Lower lobe of right lung (tissue), 2 donors: ENCODE results near the gene HDAC9. TPM values are rescaled to one million over a fixed set of nuclear protein-coding genes. Genes with fewer than 3 reads are reported as not detected.

Experiments
- ATAC-seq, 2 donors: fragments of 200-7000 bp; cut with Tn5 transposase; one replicate each; pipeline ENCODE4 v1.9.1; 2020 to 2022; ENCODE audit warnings: mild to moderate bottlenecking in 2 of 2, moderate library complexity in 2 of 2
- DNase-seq: peaks from one replicate; pipeline ENCODE4 v3.0.0-alpha.2; 2020
- H3K27ac ChIP-seq: fragments of 200-600 bp; one replicate; pipeline ENCODE4 v1.8.0; 2022
- H3K27me3 ChIP-seq: fragments of 200-600 bp; one replicate; pipeline ENCODE4 v1.8.0; 2022; ENCODE audit warnings: low read depth
- H3K36me3 ChIP-seq: fragments of 200-600 bp; one replicate; pipeline ENCODE4 v1.8.0; 2022; ENCODE audit warnings: mild to moderate bottlenecking
- H3K4me1 ChIP-seq: fragments of 200-600 bp; one replicate; pipeline ENCODE4 v1.8.0; 2022
- H3K4me3 ChIP-seq: fragments of 200-600 bp; one replicate; pipeline ENCODE4 v1.8.0; 2022; ENCODE audit warnings: mild to moderate bottlenecking
- H3K9me3 ChIP-seq: fragments of 200-600 bp; one replicate; pipeline ENCODE4 v1.8.0; 2022
- CTCF ChIP-seq: fragments of 200-600 bp; IDR thresholded peaks from one replicate; pipeline ENCODE4 v1.8.0; 2022; ENCODE audit warnings: antibody characterized with exemption, mild to moderate bottlenecking
- intact Hi-C: fragments of 100-400 bp; cut with DNase I; formaldehyde crosslinking; loops from one replicate; pipeline ENCODE4 v1.11.0; 2022
- total RNA-seq: library from RNA; stranded (reverse); fragmentation: NEBNext Ultra II Directional; extraction: Animal tissue kit (Norgen Biotek cat#: 25700); gene quantifications from one replicate; pipeline ENCODE4 v1.2.1, GENCODE V29; 2021
- donor health status: DM: no; HTN: yes; CAD: no; lungs with severe emphysema.

Gene HDAC9
- total RNA-seq, 1 donor from 2014 or later = 14.3 TPM

DNA sequence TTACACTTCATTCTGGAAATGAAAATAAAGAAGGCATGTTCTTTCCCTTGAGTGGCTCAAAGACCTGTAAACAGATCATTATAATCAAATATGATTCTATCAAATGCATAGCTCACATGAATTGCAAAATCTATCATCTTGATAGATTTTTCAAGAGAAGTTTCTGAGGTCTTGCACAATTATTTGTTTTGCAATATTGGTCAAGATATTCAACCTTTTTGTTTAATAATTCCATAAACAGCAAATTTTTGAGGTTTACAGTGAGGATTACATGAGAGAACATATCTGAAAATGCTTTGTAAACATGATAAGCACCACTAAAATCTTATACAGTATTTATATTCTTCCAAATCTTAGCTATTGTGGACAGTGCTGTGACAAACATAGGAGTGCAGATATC lies 160.8 kb downstream of the HDAC9 start:
- no peaks in the 10 kb centered on the region for H3K27me3 ChIP-seq
- ATAC-seq (no peak), DNase-seq (no peak)
- H3K36me3 ChIP-seq = no peaks in the 10 kb centered on the region
- peaks cover 4% of the 10 kb centered on the region for H3K4me1 ChIP-seq
- intact Hi-C loops = no loop called here
- no peak overlapping the region for H3K27ac ChIP-seq
- no peak overlapping the region for H3K4me3 ChIP-seq
- TF ChIP-seq CTCF = no peak
- H3K9me3 ChIP-seq = no peaks in the 10 kb centered on the region

DNA sequence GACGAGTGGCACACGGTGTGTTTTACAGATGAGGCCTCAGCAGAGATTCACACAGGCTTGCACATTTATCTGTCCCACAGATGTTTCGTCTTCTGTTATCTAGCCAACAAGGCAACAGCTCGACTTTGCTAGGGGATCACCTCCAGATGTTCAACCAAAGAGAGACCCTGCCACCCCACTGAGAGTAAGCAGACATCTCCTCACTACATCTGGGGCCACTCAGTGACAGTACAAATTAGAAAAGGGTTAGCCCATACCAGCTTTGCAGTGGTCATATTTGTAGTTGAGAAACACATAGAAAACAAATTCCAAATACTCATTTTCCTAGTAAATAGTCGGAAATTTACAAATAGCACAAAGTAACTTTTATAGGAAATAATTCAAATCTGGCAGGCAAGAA lies 164.2 kb downstream of the HDAC9 start:
- H3K27ac ChIP-seq = no peak overlapping the region
- no peaks in the 10 kb centered on the region for H3K9me3 ChIP-seq
- DNase-seq (no peak), ATAC-seq (no peak)
- H3K27me3 ChIP-seq = no peaks in the 10 kb centered on the region
- H3K4me3 ChIP-seq = no peak overlapping the region
- TF ChIP-seq CTCF = no peak
- H3K36me3 ChIP-seq = no peaks in the 10 kb centered on the region
- intact Hi-C loops = no loop called here
- H3K4me1 ChIP-seq = peaks cover 4% of the 10 kb centered on the region

DNA sequence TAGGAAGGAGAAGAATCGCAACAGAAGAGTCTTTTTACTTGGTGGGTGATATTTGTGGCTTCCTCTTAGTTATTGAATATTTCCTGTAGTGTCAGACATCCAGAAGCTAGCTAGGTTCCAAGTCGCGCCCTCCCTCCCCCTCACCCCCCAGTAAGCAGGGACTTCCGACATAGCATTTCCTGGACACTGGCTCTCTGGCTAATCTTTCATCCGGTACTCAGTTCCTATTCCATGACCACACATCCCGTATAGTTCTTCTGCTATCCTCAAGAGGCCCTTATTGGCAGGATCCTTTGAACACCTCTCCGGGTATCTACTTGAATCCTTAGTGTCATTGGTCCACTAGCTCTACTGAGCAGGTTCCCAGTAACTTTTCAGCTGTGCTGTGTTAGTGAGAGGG lies 167.8 kb downstream of the HDAC9 start:
- intact Hi-C loops = no loop called here
- no peak for ATAC-seq
- TF ChIP-seq CTCF = no peak
- Histone ChIP-seq H3K27me3 (no peaks in the 10 kb centered on the region), H3K36me3 (no peaks in the 10 kb centered on the region), H3K9me3 (no peaks in the 10 kb centered on the region), H3K4me3 (no peak overlapping the region), H3K4me1 (peaks cover 10% of the 10 kb centered on the region), H3K27ac (no peak overlapping the region)
- DNase-seq = no peak

- peak; percentile 84 to 91 for ATAC-seq
- Histone ChIP-seq H3K36me3 (no peaks in the 10 kb centered on the region), H3K4me1 (peaks cover 10% of the 10 kb centered on the region), H3K27me3 (no peaks in the 10 kb centered on the region), H3K9me3 (no peaks in the 10 kb centered on the region), H3K4me3 (no peak overlapping the region), H3K27ac (no peak overlapping the region)
- intact Hi-C loops = no loop called here
- peak; percentile 90 for TF ChIP-seq CTCF
- peak; percentile 79 for DNase-seq
Observed at GRCh38 chr7:18666107-18666728, 170.7 kb downstream of the HDAC9 start.

DNA sequence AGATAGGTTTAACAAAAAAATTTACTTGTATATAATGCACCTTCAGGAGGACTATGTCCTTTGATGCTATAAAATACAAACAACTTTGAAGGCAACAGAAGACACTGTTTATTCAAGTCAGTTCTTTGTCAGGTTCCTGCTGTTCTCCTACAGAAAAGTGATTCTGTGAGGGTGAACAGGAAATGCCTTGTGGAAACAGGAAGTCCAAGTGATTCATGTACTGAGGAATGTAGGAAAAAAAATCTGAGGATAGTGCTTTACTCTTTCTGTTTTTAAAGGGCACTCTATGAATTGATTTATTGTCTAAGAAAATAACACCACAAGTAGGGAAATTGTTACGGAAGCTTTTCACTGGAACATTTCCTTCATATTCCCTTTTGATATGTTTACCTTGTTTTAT lies 171.9 kb downstream of the HDAC9 start:
- Histone ChIP-seq H3K9me3 (no peaks in the 10 kb centered on the region), H3K27ac (no peak overlapping the region), H3K27me3 (no peaks in the 10 kb centered on the region), H3K36me3 (no peaks in the 10 kb centered on the region), H3K4me3 (no peak overlapping the region), H3K4me1 (peaks cover 10% of the 10 kb centered on the region)
- TF ChIP-seq CTCF = no peak
- intact Hi-C loops = no loop called here
- ATAC-seq (no peak), DNase-seq (no peak)

DNA sequence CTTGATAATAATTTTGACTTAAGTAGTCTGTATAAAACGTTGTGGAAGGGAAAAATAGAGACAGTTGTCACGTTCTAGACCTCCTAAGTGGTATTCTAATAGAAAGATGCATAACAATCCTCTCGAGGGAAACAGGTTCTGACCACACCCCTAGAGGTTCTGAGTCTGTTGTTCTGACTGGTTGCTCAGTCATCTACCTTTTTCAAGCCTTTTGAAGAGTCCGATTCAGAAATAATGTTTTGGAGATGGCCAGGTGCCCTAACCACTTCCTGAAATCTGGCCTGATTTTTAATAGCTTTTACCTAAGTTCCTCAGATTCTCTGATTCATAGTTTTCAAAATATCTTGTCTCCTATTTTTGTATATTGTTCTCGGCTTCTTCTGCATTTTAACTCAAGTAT lies 175.6 kb downstream of the HDAC9 start:
- intact Hi-C loops = no loop called here
- DNase-seq (no peak), ATAC-seq (no peak)
- H3K36me3 ChIP-seq = no peaks in the 10 kb centered on the region
- no peak for TF ChIP-seq CTCF
- no peaks in the 10 kb centered on the region for H3K9me3 ChIP-seq
- no peak overlapping the region for H3K4me3 ChIP-seq
- no peaks in the 10 kb centered on the region for H3K27me3 ChIP-seq
- H3K4me1 ChIP-seq = peaks cover 10% of the 10 kb centered on the region
- H3K27ac ChIP-seq = no peak overlapping the region
